Measurements from ENCODE around the gene ADAMTS3. TPM values are rescaled to one million over a fixed set of nuclear protein-coding genes. Genes with fewer than 3 reads are reported as not detected.
"Not testable (repeated sequence)": the region's sequence is repeated elsewhere in the genome, so short reads cannot be mapped to it uniquely, and the experiment has no call there.

The ADAMTS3 gene
- total and polyA plus RNA-seq, 5 experiments from 2014 or later: not detected

DNA sequence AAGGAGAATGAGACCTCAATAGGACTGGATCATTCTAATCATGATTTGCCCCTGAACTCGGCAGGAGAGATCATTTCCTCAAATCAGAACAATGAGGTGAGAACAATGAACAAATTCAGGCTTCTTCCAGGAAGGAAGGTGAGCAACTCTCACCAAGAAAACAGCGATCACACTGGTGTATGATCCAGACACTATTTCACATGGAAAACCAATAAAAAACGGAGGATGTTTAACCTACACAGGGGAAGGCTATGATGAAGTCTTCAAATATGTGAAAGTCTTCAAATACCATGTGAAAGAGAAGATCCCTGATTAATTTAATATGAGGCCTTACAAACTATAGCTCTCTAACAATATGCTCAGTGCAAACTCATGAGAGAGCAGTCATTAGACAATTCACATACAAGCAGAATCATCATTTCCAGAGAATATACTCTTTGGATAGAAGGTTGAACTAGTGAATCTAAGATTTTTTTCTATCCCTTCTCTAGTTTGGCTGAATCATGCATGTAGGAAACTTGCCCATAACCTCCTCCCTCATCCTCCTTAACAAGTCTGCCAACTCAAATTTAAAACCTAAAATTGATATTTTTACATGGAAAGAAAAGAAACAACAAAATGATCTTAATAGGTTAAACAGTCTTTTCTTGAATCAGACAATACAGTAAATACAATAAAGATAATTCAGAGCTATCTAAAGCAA is 122.5 kb downstream of the ADAMTS3 start:
- peaks cover 0 to 7% (median 0%) of the 10 kb centered on the region in 5 donors for H3K27me3 Mint-ChIP-seq
- no peaks in the 10 kb centered on the region for H3K4me1 Mint-ChIP-seq
- H3K36me3 Mint-ChIP-seq: no peaks in the 10 kb centered on the region
- ATAC-seq (no peak), DNase-seq (no peak)
- H3K9me3 Mint-ChIP-seq: no peaks in the 10 kb centered on the region
- POLR2A ChIA-PET: no interaction called here
- H3K4me3 Mint-ChIP-seq: no peak overlapping the region
- H3K27ac Mint-ChIP-seq: no peak overlapping the region

DNA sequence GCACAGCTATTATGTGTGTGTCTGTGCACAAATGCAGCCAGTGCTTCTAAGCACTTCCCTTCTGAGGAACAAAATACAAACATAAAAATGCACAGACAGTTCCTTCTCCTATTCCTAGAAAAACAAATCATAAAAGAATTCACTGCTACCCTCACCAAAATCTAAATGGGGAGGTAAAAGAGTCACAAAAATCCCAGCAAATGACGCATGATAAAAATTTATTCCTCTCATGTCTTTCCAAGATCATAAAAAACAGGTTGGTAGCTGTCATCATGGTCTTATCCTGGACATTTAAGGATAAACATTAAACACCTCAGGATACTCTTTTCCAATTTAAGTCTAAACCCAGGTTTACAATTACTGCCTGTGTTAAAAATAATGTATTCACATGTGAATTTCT is 124.9 kb downstream of the ADAMTS3 start:
- Mint-ChIP-seq H3K36me3 (no peaks in the 10 kb centered on the region), H3K27ac (no peak overlapping the region), H3K27me3 (peaks cover 0 to 7% (median 0%) of the 10 kb centered on the region in 5 donors), H3K4me3 (no peak overlapping the region), H3K4me1 (no peaks in the 10 kb centered on the region), H3K9me3 (no peaks in the 10 kb centered on the region)
- no peak for DNase-seq
- ATAC-seq: no peak
- POLR2A ChIA-PET: no interaction called here

DNA sequence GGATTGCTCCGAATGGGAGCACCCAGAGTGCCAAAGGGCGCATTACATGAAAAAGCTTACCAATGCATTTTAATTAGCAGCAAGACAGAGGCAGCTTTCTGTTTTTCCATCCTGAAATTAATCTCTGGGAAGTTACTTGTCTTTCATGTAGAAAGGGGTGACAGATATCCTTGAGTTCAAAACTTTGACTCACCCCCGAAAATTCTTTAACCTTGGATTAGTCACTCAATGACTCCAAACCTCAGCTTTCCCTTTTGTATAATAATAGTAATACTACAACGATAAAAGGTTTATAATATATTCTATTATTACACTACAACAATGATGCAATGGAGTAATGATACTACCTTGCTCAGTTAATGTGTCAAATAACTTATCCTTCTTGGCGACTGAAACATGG is 126.3 kb downstream of the ADAMTS3 start:
- no peak overlapping the region for H3K4me3 Mint-ChIP-seq
- H3K4me1 Mint-ChIP-seq: no peaks in the 10 kb centered on the region
- no peaks in the 10 kb centered on the region for H3K9me3 Mint-ChIP-seq
- ATAC-seq (no peak), DNase-seq (no peak)
- H3K27me3 Mint-ChIP-seq: peaks cover 0 to 7% (median 0%) of the 10 kb centered on the region in 5 donors
- no peak overlapping the region for H3K27ac Mint-ChIP-seq
- POLR2A ChIA-PET: no interaction called here
- H3K36me3 Mint-ChIP-seq: no peaks in the 10 kb centered on the region

DNA sequence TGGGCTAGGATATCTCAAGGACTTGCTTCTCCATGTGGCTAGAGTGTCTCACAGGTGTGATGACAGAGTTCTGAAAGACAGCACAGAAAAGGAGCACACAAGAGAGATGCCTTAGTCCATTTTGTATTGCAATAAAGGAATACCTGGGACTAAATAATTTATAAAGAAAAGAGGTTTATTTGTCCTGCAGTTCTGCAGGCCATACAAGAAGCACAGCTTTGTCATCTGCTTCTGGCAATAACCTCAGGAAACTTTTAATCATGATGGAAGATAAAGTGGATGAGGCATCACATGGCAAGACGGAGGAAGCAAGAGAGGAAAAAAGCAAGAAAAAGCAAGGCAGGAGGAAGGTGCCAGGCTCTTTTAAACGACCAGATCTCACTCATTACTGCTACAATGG is 126.9 kb downstream of the ADAMTS3 start:
- POLR2A ChIA-PET: no interaction called here
- no peaks in the 10 kb centered on the region for H3K9me3 Mint-ChIP-seq
- H3K4me3 Mint-ChIP-seq: no peak overlapping the region
- H3K27me3 Mint-ChIP-seq: peaks cover 0 to 7% (median 0%) of the 10 kb centered on the region in 5 donors
- no peaks in the 10 kb centered on the region for H3K4me1 Mint-ChIP-seq
- no peak for ATAC-seq
- DNase-seq: no peak
- no peak overlapping the region for H3K27ac Mint-ChIP-seq
- no peaks in the 10 kb centered on the region for H3K36me3 Mint-ChIP-seq

DNA sequence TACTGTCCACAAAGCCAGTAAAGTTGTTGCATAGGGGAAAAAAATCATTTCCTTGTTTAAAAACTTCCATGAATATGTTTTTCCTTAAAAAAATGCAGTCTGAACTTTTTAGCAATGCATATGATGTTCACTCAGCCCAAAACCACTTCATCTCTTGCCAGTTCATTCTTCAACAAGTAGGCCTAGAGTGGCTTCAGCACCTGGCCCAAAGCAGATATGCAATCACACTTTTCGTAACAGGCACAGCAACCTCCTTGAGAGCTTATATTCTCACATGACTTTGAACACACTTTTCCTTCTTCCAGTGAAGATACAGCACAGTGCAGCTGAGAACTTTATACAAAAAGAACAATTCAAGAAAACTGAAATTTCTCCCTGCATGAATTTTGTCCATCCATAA is 128.6 kb downstream of the ADAMTS3 start:
- no peak overlapping the region for H3K4me3 Mint-ChIP-seq
- H3K27me3 Mint-ChIP-seq: peaks cover 0 to 7% (median 0%) of the 10 kb centered on the region in 5 donors

DNA sequence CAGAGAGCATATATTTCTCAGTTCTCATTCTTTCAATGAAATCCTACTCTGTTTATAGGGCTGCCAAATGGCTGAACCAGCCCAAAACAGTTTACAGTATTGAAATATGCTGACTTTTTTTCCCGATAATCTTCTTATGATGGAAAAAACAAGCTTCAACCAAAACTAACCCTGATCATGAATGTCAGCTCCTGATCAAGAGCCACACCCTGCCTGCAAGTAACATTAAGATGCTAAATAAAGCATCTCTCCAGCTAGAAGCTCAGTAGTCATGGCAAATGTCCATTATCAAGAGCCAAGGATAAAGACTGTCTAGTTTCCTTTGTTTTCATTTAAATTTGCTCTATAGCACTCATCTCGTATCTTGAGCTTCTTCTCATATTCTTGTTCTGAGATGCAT is 136.0 kb downstream of the ADAMTS3 start:
- Mint-ChIP-seq H3K36me3 (no peaks in the 10 kb centered on the region), H3K27ac (no peak overlapping the region), H3K27me3 (peaks cover 0 to 4% (median 2%) of the 10 kb centered on the region in 5 donors), H3K9me3 (peaks cover 0 to 3% (median 0%) of the 10 kb centered on the region in 9 donors), H3K4me1 (no peaks in the 10 kb centered on the region), H3K4me3 (no peak overlapping the region)
- no peak for DNase-seq
- ATAC-seq: no peak
- POLR2A ChIA-PET: no interaction called here

More for the DNA sequence above, 128.6 kb downstream of the ADAMTS3 start:
- POLR2A ChIA-PET: no interaction called here
- Mint-ChIP-seq H3K4me1 (no peaks in the 10 kb centered on the region), H3K27ac (no peak overlapping the region), H3K36me3 (no peaks in the 10 kb centered on the region), H3K9me3 (peaks cover 0 to 3% (median 0%) of the 10 kb centered on the region in 9 donors)
- DNase-seq (no peak), ATAC-seq (no peak)

DNA sequence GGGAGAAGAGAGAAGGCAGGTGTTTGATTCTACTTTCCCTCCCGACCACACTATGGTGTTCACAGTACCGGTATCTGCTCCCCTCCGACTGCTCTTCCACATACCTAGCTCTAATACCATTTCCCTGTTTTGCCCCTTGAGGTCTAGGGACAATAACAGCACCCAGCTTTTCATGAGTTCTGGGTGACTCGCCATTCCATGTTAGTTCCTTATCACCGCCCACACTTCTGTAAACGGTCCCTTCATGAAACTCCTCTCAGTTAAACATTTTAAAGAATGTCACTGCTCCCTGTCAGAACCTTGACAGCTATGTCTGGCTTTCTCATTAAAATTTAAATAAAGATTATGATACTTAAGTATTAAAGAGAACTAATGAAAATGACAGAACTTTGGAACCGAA is 136.7 kb downstream of the ADAMTS3 start:
- DNase-seq (no peak), ATAC-seq (no peak)
- no peak overlapping the region for H3K4me3 Mint-ChIP-seq
- no peaks in the 10 kb centered on the region for H3K36me3 Mint-ChIP-seq
- H3K9me3 Mint-ChIP-seq: peaks cover 0 to 3% (median 0%) of the 10 kb centered on the region in 9 donors
- no peak overlapping the region for H3K27ac Mint-ChIP-seq
- H3K4me1 Mint-ChIP-seq: no peaks in the 10 kb centered on the region
- peaks cover 0 to 5% (median 3%) of the 10 kb centered on the region in 5 donors for H3K27me3 Mint-ChIP-seq
- POLR2A ChIA-PET: no interaction called here

DNA sequence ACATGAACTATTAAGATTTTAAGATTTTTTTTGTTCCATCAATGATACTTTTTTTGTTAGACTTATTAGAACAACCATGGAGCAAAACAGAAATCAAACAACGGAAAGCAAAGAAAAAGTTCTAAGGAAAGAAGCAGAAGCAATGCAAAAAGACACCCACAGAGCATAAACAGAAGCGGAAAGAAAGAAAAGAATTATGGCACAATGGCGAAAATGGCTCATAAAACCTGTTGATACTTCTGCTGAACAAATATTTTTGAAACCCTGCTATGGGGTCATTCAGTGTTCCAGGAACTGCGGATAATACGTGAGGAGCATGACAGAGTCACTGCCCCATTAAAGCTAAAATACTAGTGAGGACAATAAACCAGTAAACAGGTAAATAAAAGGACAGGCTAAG is 138.0 kb downstream of the ADAMTS3 start:
- ATAC-seq (no peak), DNase-seq (no peak)
- Mint-ChIP-seq H3K4me1 (no peaks in the 10 kb centered on the region), H3K4me3 (no peak overlapping the region), H3K9me3 (peaks cover 0 to 3% (median 0%) of the 10 kb centered on the region in 9 donors), H3K27me3 (peaks cover 0 to 6% (median 4%) of the 10 kb centered on the region in 5 donors), H3K27ac (no peak overlapping the region), H3K36me3 (no peaks in the 10 kb centered on the region)
- POLR2A ChIA-PET: no interaction called here

DNA sequence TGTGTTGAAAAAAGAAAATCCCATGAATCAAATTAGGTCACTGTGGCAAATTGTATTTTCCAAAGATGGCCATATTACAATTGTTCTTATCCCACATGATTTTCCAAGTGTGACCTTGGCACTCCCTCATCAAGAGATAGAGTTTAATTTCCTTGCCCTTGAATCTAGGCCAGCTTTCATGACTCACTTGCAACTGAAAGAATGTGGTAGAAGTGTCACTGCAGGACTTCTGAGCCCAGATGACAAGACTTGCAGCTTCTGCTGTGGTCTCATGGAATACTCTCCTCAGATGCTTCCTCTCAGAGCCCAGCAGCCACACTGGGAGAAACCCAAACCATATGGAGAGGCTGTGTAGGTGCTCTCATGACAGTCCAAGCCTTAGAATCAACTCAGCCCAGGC is 139.0 kb downstream of the ADAMTS3 start:
- DNase-seq (no peak), ATAC-seq (no peak)
- H3K9me3 Mint-ChIP-seq: peaks cover 0 to 3% (median 0%) of the 10 kb centered on the region in 9 donors
- peaks cover 0 to 6% (median 4%) of the 10 kb centered on the region in 5 donors for H3K27me3 Mint-ChIP-seq
- H3K4me3 Mint-ChIP-seq: no peak overlapping the region
- H3K4me1 Mint-ChIP-seq: no peaks in the 10 kb centered on the region
- POLR2A ChIA-PET: no interaction called here
- H3K36me3 Mint-ChIP-seq: no peaks in the 10 kb centered on the region
- no peak overlapping the region for H3K27ac Mint-ChIP-seq

DNA sequence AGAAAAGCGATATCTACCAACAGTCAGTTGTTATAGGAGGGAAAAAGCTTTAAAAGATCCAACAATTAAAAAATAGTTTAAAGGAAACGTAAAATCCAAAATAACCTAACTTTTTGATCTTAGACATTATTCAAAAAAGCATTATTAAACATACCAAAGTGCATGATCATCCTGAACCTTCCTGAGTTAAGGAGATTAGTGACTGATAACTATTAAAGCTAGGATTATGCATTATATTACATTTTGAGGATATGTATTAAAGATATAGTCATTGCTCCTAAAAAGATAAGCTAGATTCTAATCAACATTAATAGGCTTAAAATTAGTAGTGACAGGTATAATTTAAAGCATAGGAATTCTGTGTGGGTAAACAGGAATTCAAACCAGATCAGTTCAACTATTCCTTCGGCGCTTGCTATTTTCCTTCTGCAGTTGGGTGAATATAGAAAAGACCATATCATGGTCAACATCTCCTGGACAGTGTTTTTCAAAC is 139.6 kb downstream of the ADAMTS3 start:
- DNase-seq (no peak), ATAC-seq (no peak)
- Mint-ChIP-seq H3K9me3 (peaks cover 0 to 3% (median 0%) of the 10 kb centered on the region in 9 donors), H3K27ac (no peak overlapping the region), H3K4me3 (no peak overlapping the region), H3K27me3 (peaks cover 0 to 5% (median 3%) of the 10 kb centered on the region in 5 donors), H3K4me1 (no peaks in the 10 kb centered on the region), H3K36me3 (no peaks in the 10 kb centered on the region)
- POLR2A ChIA-PET: no interaction called here

DNA sequence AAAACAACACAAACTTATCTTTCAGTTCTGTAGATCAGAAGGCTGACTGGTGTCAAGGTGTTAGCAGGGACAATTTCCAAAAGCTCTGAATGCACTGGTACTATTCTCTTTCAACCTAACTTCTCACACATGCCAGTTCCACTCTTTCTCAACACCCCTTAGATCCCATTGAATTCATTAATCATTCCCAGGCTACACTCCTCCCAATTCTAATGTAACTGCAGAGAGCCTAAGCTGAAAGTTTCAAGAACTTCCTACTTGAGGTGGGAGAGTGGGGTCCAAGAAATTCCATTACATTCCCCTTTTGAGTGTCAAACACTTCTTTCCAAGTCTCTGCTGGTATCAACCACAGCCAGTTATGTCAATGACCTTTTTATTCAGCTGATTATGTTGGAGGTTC is 142.0 kb downstream of the ADAMTS3 start:
- Mint-ChIP-seq H3K9me3 (peaks cover 0 to 3% (median 0%) of the 10 kb centered on the region in 9 donors), H3K4me1 (no peaks in the 10 kb centered on the region), H3K27me3 (peaks cover 0 to 3% (median 1%) of the 10 kb centered on the region in 5 donors), H3K27ac (no peak overlapping the region), H3K36me3 (no peaks in the 10 kb centered on the region), H3K4me3 (no peak overlapping the region)
- DNase-seq: no peak
- POLR2A ChIA-PET: no interaction called here
- ATAC-seq: no peak

DNA sequence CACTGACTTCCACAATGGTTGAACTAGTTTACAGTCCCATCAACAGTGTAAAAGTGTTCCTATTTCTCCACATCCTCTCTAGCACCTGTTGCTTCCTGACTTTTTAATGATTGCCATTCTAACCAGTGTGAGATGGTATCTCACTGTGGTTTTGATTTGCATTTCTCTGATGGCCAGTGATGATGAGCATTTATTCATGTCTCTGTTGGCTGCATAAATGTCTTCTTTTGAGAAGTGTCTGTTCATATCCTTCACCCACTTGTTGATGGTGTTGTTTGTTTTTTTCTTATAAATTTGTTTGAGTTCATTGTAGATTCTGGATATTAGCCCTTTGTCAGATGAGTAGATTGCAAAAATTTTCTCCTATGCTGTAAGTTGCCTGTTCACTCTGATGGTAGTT is 143.1 kb downstream of the ADAMTS3 start:
- POLR2A ChIA-PET, H3K36me3 Mint-ChIP-seq, H3K27ac Mint-ChIP-seq, H3K4me3 Mint-ChIP-seq, DNase-seq, H3K27me3 Mint-ChIP-seq, H3K4me1 Mint-ChIP-seq, H3K9me3 Mint-ChIP-seq, ATAC-seq: not testable (repeated sequence)

DNA sequence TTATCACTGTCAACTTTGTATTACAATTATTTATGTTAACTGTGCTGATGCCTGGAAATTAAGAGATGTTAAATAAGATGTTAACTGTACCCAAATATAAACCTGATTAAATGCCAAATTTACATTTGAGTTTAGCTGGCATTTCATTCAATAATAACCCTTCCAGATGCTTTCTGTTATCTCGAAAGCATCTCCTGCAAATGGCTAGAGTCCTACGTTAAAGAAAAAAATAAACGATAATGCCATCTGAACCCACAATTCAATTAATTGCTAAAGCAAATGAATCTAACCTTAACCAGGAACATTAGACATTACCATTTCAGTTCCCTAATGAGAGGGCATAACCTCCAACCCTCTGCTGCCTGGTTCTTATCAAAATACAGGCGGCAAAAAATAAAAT is 145.0 kb downstream of the ADAMTS3 start:
- DNase-seq: no peak
- Mint-ChIP-seq H3K4me3 (no peak overlapping the region), H3K4me1 (no peaks in the 10 kb centered on the region), H3K27me3 (peaks cover 0 to 3% (median 0%) of the 10 kb centered on the region in 5 donors), H3K9me3 (peaks cover 0 to 6% (median 0%) of the 10 kb centered on the region in 9 donors), H3K36me3 (no peaks in the 10 kb centered on the region), H3K27ac (no peak overlapping the region)
- ATAC-seq: no peak
- POLR2A ChIA-PET: no interaction called here

DNA sequence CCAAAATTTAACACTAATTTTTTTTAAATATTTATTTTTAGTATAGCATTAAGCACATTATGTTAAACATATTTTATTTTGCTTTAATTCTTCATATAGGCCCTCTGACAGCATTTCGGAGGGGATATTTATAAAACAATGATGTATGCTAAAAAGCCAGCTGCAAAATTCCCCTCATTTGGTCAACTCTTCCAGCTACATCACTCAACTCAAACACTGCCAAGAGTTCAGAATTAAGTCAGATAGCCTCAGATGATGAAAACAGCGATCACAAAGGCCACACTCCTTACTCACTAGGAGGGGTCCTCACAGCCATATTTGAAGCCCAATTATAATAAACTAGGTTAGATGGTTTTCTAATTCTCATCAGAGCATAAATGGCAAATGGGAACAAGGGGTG is 146.6 kb downstream of the ADAMTS3 start:
- Mint-ChIP-seq H3K4me3 (no peak overlapping the region), H3K27ac (no peak overlapping the region), H3K4me1 (no peaks in the 10 kb centered on the region), H3K9me3 (peaks cover 0 to 6% (median 0%) of the 10 kb centered on the region in 9 donors), H3K36me3 (no peaks in the 10 kb centered on the region), H3K27me3 (peaks cover 0 to 3% (median 0%) of the 10 kb centered on the region in 5 donors)
- DNase-seq (no peak), ATAC-seq (no peak)
- POLR2A ChIA-PET: no interaction called here
